Hepatocyte (in vitro differentiated cells): ENCODE results near the gene PDE1C. TPM values are rescaled to one million over a fixed set of nuclear protein-coding genes. Genes with fewer than 3 reads are reported as not detected.

Source experiments
- DNase-seq: peaks from one replicate; pipeline ENCODE4 v3.0.0-alpha.2; 2016; ENCODE audit warnings: low spot score
- H2AFZ ChIP-seq: fragments of 200-600 bp; sonication (generic); 2 replicates; pipeline ENCODE4 v1.6.0; 2016; ENCODE audit warnings: antibody characterized with exemption, mild to moderate bottlenecking
- H3K27ac ChIP-seq: fragments of 200-600 bp; sonication (generic); 2 replicates; pipeline ENCODE4 v1.5.1; 2016; ENCODE audit warnings: mild to moderate bottlenecking
- H3K27me3 ChIP-seq: fragments of 200-600 bp; sonication (generic); 2 replicates; pipeline ENCODE4 v1.6.1; 2016
- H3K36me3 ChIP-seq: fragments of 200-600 bp; sonication (generic); replicated peaks from 2 replicates; pipeline ENCODE4 v1.5.1; 2016; ENCODE audit warnings: low read depth; ENCODE audit not compliant: insufficient read depth
- H3K4me1 ChIP-seq: fragments of 200-600 bp; sonication (generic); 2 replicates; pipeline ENCODE4 v1.5.1; 2016; ENCODE audit warnings: mild to moderate bottlenecking, moderate library complexity; ENCODE audit not compliant: insufficient read depth
- H3K4me2 ChIP-seq: fragments of 200-600 bp; sonication (generic); 2 replicates; pipeline ENCODE4 v1.6.0; 2016
- H3K4me3 ChIP-seq: fragments of 200-600 bp; sonication (generic); 2 replicates; pipeline ENCODE4 v1.5.1; 2016; ENCODE audit warnings: mild to moderate bottlenecking
- H3K79me2 ChIP-seq: fragments of 200-600 bp; sonication (generic); 2 replicates; pipeline ENCODE4 v1.6.0; 2017; ENCODE audit warnings: mild to moderate bottlenecking
- H3K9me2 ChIP-seq: fragments of 200-600 bp; sonication (generic); replicated peaks from 2 replicates; pipeline ENCODE4 v1.6.0; 2017; ENCODE audit warnings: mild to moderate bottlenecking; ENCODE audit not compliant: insufficient read depth
- H3K9me3 ChIP-seq: fragments of 200-600 bp; sonication (generic); 2 replicates; pipeline ENCODE4 v1.5.1; 2016; ENCODE audit warnings: low read depth, mild to moderate bottlenecking
- H4K20me1 ChIP-seq: fragments of 200-600 bp; sonication (generic); 2 replicates; pipeline ENCODE4 v1.6.0; 2016; ENCODE audit warnings: mild to moderate bottlenecking; ENCODE audit not compliant: insufficient read depth, poor library complexity, severe bottlenecking
- CTCF ChIP-seq: fragments of 200-600 bp; sonication (generic); IDR thresholded peaks from 2 replicates; pipeline ENCODE4 v1.5.1; 2016; ENCODE audit warnings: antibody characterized with exemption, mild to moderate bottlenecking; ENCODE audit not compliant: poor library complexity
- EZH2 ChIP-seq: fragments of 200-600 bp; sonication (generic); IDR thresholded peaks from 2 replicates; pipeline ENCODE4 v1.6.1; 2016; ENCODE audit warnings: antibody characterized with exemption, mild to moderate bottlenecking, borderline replicate concordance
- EZH2phosphoT487 ChIP-seq: fragments of 200-600 bp; sonication (generic); IDR thresholded peaks from one replicate; pipeline ENCODE4 v1.6.1; 2018; ENCODE audit warnings: antibody characterized with exemption, mild to moderate bottlenecking, low read depth, moderate library complexity; ENCODE audit not compliant: unreplicated experiment, severe bottlenecking
- WGBS: methylation state at CpG from one replicate; pipeline ENCODE4 v1.1.6; 2016; ENCODE audit warnings: low lambda C conversion rate; ENCODE audit errors: missing lambda C conversion rate; 5-methylcytosine and 5-hydroxymethylcytosine counted together
- polyA plus RNA-seq: library from polyadenylated mRNA; unstranded; fragments of >200 nt; fragmentation: Nextera tagmentation; extraction: Ambion mirVana; gene quantifications from 2 replicates; pipeline ENCODE4 v1.2.1, GENCODE V29; 2016
- total RNA-seq: library from RNA; depleted of rRNA; stranded (reverse); fragments of >200 nt; gene quantifications from 2 replicates; pipeline ENCODE4 v1.2.3, GENCODE V29; 2014

PDE1C gene
- total and polyA plus RNA-seq, 2 experiments from 2014 or later, result 1.8 to 5.0 TPM

GRCh38 chr7:31893365-31893764, 176.8 kb downstream of the PDE1C start:
- no peaks in the 10 kb centered on the region for H3K79me2 ChIP-seq
- 74% methylated on average over 3 of the region's 3 CpGs for WGBS

GRCh38 chr7:31892099-31892829, 177.9 kb downstream of the PDE1C start:
- Histone ChIP-seq H3K9me3 (no peaks in the 10 kb centered on the region), H3K79me2 (no peaks in the 10 kb centered on the region), H3K4me3 (no peak overlapping the region), H3K36me3 (no peaks in the 10 kb centered on the region), H3K4me1 (no peaks in the 10 kb centered on the region), H3K27me3 (no peaks in the 10 kb centered on the region), H3K4me2 (no peak overlapping the region), H3K27ac (no peak overlapping the region), H4K20me1 (no peaks in the 10 kb centered on the region), H3K9me2 (no peaks in the 10 kb centered on the region), H2AFZ (no peak overlapping the region)
- no peak for TF ChIP-seq CTCF
- no peak for TF ChIP-seq EZH2phosphoT487
- TF ChIP-seq EZH2, result no peak
- no peak for DNase-seq
- 93% methylated on average over 3 of the region's 3 CpGs for WGBS

More at GRCh38 chr7:31893365-31893764, 176.8 kb downstream of the PDE1C start:
- no peaks in the 10 kb centered on the region for H4K20me1 ChIP-seq
- H3K9me2 ChIP-seq, result no peaks in the 10 kb centered on the region
- H3K4me1 ChIP-seq, result no peaks in the 10 kb centered on the region
- no peaks in the 10 kb centered on the region for H3K36me3 ChIP-seq
- H3K4me3 ChIP-seq, result no peak overlapping the region
- no peak for DNase-seq
- TF ChIP-seq EZH2phosphoT487 (no peak), CTCF (no peak), EZH2 (no peak)
- no peaks in the 10 kb centered on the region for H3K27me3 ChIP-seq
- H3K27ac ChIP-seq, result no peak overlapping the region
- no peaks in the 10 kb centered on the region for H3K9me3 ChIP-seq
- no peak overlapping the region for H3K4me2 ChIP-seq
- H2AFZ ChIP-seq, result no peak overlapping the region

GRCh38 chr7:31890766-31891165, 179.4 kb downstream of the PDE1C start:
- Histone ChIP-seq H3K9me3 (no peaks in the 10 kb centered on the region), H2AFZ (no peak overlapping the region), H3K4me3 (no peak overlapping the region), H3K36me3 (no peaks in the 10 kb centered on the region), H3K27ac (no peak overlapping the region), H3K4me1 (no peaks in the 10 kb centered on the region), H3K9me2 (no peaks in the 10 kb centered on the region), H3K79me2 (no peaks in the 10 kb centered on the region), H4K20me1 (no peaks in the 10 kb centered on the region), H3K27me3 (no peaks in the 10 kb centered on the region), H3K4me2 (no peak overlapping the region)
- WGBS, result 88% methylated on average over 3 of the region's 3 CpGs
- no peak for DNase-seq
- TF ChIP-seq EZH2phosphoT487, result no peak
- TF ChIP-seq EZH2, result no peak
- TF ChIP-seq CTCF, result no peak
